Stomach smooth muscle (tissue), 2 donors: ENCODE results near the gene ACTL8.

Source experiments
- H3K27ac ChIP-seq: one replicate; pipeline ENCODE4 v1.7.0; 2013; ENCODE audit warnings: mild to moderate bottlenecking, low read length, inconsistent platforms
- H3K27me3 ChIP-seq, 2 donors: one replicate each; pipeline ENCODE4 v1.7.0; 2013; ENCODE audit warnings: low read length in 2 of 2; ENCODE audit not compliant: insufficient read depth in 2 of 2, control insufficient read depth in 1 of 2
- H3K36me3 ChIP-seq, 2 donors: one replicate each; pipeline ENCODE4 v1.7.0; 2013; ENCODE audit warnings: low read length in 2 of 2; ENCODE audit not compliant: control insufficient read depth in 2 of 2, insufficient read depth in 2 of 2
- H3K4me1 ChIP-seq: one replicate; pipeline ENCODE4 v1.7.0; 2013; ENCODE audit warnings: low read length; ENCODE audit not compliant: control insufficient read depth, insufficient read depth
- H3K4me3 ChIP-seq, 2 donors: one replicate each; pipeline ENCODE4 v1.7.0; 2013; ENCODE audit warnings: low read length in 2 of 2
- H3K9ac ChIP-seq, 2 donors: one replicate each; pipeline ENCODE4 v1.7.0; 2013; ENCODE audit warnings: low read length in 2 of 2, mild to moderate bottlenecking in 1 of 2
- H3K9me3 ChIP-seq, 2 donors: one replicate each; pipeline ENCODE4 v1.7.0; 2013; ENCODE audit warnings: low read length in 2 of 2; ENCODE audit not compliant: control insufficient read depth in 2 of 2
- donor health status: healthy.
- donor health status: Pancreatic carcinoma.

The ACTL8 gene

GRCh38 chr1:17802164-17802563 is 47.0 kb downstream of the ACTL8 start:
- no peaks in the 10 kb centered on the region for H3K4me1 ChIP-seq
- peaks cover 8 to 17% of the 10 kb centered on the region in 2 donors for H3K27me3 ChIP-seq
- no peak overlapping the region for H3K4me3 ChIP-seq
- H3K36me3 ChIP-seq: no peaks in the 10 kb centered on the region
- no peaks in the 10 kb centered on the region for H3K9me3 ChIP-seq
- H3K9ac ChIP-seq: no peak overlapping the region
- H3K27ac ChIP-seq: no peak overlapping the region

GRCh38 chr1:17802945-17803344 is 47.8 kb downstream of the ACTL8 start:
- Histone ChIP-seq H3K27me3 (peaks cover 6 to 17% of the 10 kb centered on the region in 2 donors), H3K27ac (no peak overlapping the region)

GRCh38 chr1:17805869-17806684 is 50.9 kb downstream of the ACTL8 start:
- H3K9ac ChIP-seq: no peak overlapping the region

More at GRCh38 chr1:17802945-17803344, 47.8 kb downstream of the ACTL8 start:
- Histone ChIP-seq H3K9me3 (no peaks in the 10 kb centered on the region), H3K9ac (no peak overlapping the region), H3K4me1 (no peaks in the 10 kb centered on the region), H3K4me3 (no peak overlapping the region), H3K36me3 (no peaks in the 10 kb centered on the region)

DNA sequence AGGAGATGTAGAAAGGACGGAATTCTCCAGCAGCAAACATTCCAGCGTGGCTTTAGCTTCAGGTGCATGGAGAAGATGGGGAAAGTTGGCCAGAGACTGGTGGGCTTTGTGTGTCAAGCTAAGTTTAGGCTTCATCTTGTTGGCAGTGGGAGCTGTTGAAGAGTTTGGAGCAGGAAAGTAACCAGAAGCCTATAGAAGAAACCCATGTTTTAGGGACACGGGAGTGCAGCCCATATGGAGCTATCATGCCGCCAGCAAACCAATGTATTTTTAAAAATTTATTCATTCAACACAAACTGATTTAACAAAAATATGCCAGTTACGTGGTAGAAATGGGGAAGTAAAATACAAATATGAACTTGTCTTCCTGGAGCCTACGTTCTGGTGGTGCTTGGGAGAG is 53.7 kb downstream of the ACTL8 start:
- peaks cover 0 to 9% of the 10 kb centered on the region in 2 donors for H3K27me3 ChIP-seq

More at GRCh38 chr1:17805869-17806684, 50.9 kb downstream of the ACTL8 start:
- H3K27me3 ChIP-seq: peaks cover under 1 to 13% of the 10 kb centered on the region in 2 donors
- no peaks in the 10 kb centered on the region for H3K36me3 ChIP-seq
- H3K27ac ChIP-seq: no peak overlapping the region
- H3K9me3 ChIP-seq: no peaks in the 10 kb centered on the region
- H3K4me1 ChIP-seq: no peaks in the 10 kb centered on the region
- no peak overlapping the region for H3K4me3 ChIP-seq

GRCh38 chr1:17810668-17811067 is 55.5 kb downstream of the ACTL8 start:
- H3K27me3 ChIP-seq: peaks cover 0 to 4% of the 10 kb centered on the region in 2 donors
- no peaks in the 10 kb centered on the region for H3K9me3 ChIP-seq
- no peak overlapping the region for H3K9ac ChIP-seq
- no peaks in the 10 kb centered on the region for H3K36me3 ChIP-seq
- no peaks in the 10 kb centered on the region for H3K4me1 ChIP-seq
- H3K4me3 ChIP-seq: no peak overlapping the region
- H3K27ac ChIP-seq: no peak overlapping the region

More for the DNA sequence above, 53.7 kb downstream of the ACTL8 start:
- Histone ChIP-seq H3K9ac (no peak overlapping the region), H3K4me1 (no peaks in the 10 kb centered on the region), H3K4me3 (no peak overlapping the region), H3K36me3 (no peaks in the 10 kb centered on the region), H3K9me3 (no peaks in the 10 kb centered on the region), H3K27ac (no peak overlapping the region)

DNA sequence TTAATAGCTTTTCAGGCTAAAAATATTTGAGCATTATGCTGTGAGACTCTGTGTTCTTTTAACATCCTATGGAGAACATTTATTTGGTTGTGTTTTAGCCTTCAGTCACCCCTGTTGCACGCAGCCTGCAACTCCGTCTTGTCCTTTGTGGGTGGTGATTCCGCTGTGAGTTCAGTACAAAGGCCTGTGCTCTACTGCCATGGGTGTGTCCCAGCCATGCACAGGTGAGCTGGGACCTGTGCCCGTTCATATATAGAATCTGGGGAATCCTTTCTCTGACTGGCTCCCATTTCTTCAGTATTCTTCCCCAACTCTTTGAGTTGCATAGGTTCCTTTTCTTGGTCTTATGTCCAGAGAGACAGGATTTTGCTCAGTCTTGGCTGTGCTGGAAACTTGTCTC is 61.4 kb downstream of the ACTL8 start:
- Histone ChIP-seq H3K27ac (no peak overlapping the region), H3K9me3 (peaks cover 0 to 4% of the 10 kb centered on the region in 2 donors), H3K4me3 (no peak overlapping the region), H3K9ac (no peak overlapping the region), H3K27me3 (peaks cover 7 to 9% of the 10 kb centered on the region in 2 donors), H3K4me1 (no peaks in the 10 kb centered on the region), H3K36me3 (no peaks in the 10 kb centered on the region)

GRCh38 chr1:17819129-17819802 is 64.1 kb downstream of the ACTL8 start:
- Histone ChIP-seq H3K36me3 (no peaks in the 10 kb centered on the region), H3K27ac (no peak overlapping the region), H3K9me3 (peaks cover 0 to 4% of the 10 kb centered on the region in 2 donors), H3K27me3 (peaks cover 7 to 21% of the 10 kb centered on the region in 2 donors), H3K9ac (no peak overlapping the region), H3K4me1 (no peaks in the 10 kb centered on the region), H3K4me3 (no peak overlapping the region)

- Histone ChIP-seq H3K27ac (no peak overlapping the region), H3K36me3 (no peaks in the 10 kb centered on the region), H3K9ac (no peak overlapping the region), H3K4me1 (no peaks in the 10 kb centered on the region), H3K27me3 (peaks cover 7 to 21% of the 10 kb centered on the region in 2 donors), H3K9me3 (peaks cover 0 to 4% of the 10 kb centered on the region in 2 donors), H3K4me3 (no peak overlapping the region)
Observed at GRCh38 chr1:17820198-17820597, 65.1 kb downstream of the ACTL8 start.

DNA sequence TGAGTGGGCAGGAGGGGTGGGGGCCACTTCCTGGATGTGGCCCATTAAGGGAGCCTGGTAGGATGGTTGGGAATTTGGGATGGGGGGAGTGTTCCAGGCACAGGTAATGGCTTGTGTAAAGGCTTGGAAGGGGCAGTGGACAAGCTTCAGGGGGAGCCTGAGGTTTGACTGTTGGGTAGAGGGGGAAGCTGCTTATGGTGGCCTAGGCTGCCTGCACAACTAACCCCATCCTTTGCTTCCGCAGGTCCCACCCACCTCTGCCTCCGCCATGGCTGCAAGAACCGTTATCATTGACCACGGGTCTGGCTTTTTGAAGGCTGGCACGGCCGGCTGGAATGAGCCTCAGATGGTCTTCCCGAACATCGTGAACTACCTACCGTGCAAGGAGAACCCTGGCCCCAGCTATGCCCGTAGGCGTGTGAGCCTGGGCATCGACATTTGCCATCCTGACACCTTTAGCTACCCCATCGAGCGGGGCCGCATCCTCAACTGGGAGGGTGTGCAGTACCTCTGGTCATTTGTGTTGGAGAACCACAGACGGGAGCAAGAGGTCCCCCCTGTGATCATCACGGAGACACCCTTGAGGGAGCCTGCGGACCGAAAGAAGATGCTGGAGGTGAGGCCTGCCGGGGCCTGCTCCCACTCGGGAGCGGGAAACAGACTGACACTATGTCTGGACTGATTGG is 67.8 kb downstream of the ACTL8 start:
- peaks cover 0 to 4% of the 10 kb centered on the region in 2 donors for H3K9me3 ChIP-seq
- peaks cover 21 to 30% of the 10 kb centered on the region in 2 donors for H3K27me3 ChIP-seq
- no peaks in the 10 kb centered on the region for H3K36me3 ChIP-seq
- H3K4me1 ChIP-seq: no peaks in the 10 kb centered on the region
- H3K4me3 ChIP-seq: no peak overlapping the region
- H3K27ac ChIP-seq: no peak overlapping the region
- H3K9ac ChIP-seq: no peak overlapping the region

- Histone ChIP-seq H3K4me3 (no peak overlapping the region), H3K27ac (no peak overlapping the region), H3K36me3 (no peaks in the 10 kb centered on the region), H3K9ac (no peak overlapping the region), H3K4me1 (no peaks in the 10 kb centered on the region), H3K27me3 (peaks cover 19 to 28% of the 10 kb centered on the region in 2 donors), H3K9me3 (peaks cover 0 to 5% of the 10 kb centered on the region in 2 donors)
Observed at GRCh38 chr1:17825273-17826164, 70.4 kb downstream of the ACTL8 start.
